ENCODE measurements around the gene SIK2. TPM values are rescaled to one million over a fixed set of nuclear protein-coding genes. Genes with fewer than 3 reads are reported as not detected.

Gene SIK2
- total RNA-seq, 1 experiment from 2014 or later = 13.0 TPM

GRCh38 chr11:111637885-111638284 lies 35.6 kb downstream of the SIK2 start:
- H4K20me1 ChIP-seq (ENCODE audit: insufficient read depth) = no peaks in the 10 kb centered on the region
- ChIA-PET POLR2A (no interaction called here), CTCF (no interaction called here), RAD21 (ENCODE audit: low non-redundant PET in 1 of 2, low total read pairs in 2 of 2, uncharacterized antibody in 2 of 2, unreplicated experiment in 2 of 2) (no interaction called here)
- H3K27ac ChIP-seq (ENCODE audit: low read depth, low read length) = no peak overlapping the region
- TF ChIP-seq MAX (IDR thresholded peaks at IDR 0.05) (no peak), CBX3 (IDR thresholded peaks at IDR 0.05; ENCODE audit: low read depth) (no peak), CTCF (IDR thresholded peaks at IDR 0.05 in 2 of 3, conservative IDR thresholded peaks at IDR 0.05 in 1 of 3; ENCODE audit: borderline replicate concordance in 1 of 3, insufficient read depth in 1 of 3, low read depth in 2 of 3, low read length in 2 of 3) (no peak), ZBTB33 (IDR thresholded peaks at IDR 0.05; ENCODE audit: extremely low read depth, insufficient replicate concordance, low read length) (no peak), ELF1 (IDR thresholded peaks at IDR 0.05; ENCODE audit: borderline replicate concordance, low read depth) (no peak), FOSL1 (IDR thresholded peaks at IDR 0.05; ENCODE audit: low read depth) (no peak), ZFX (IDR thresholded peaks at IDR 0.05) (no peak), JUND (IDR thresholded peaks at IDR 0.05) (no peak), EGR1 (IDR thresholded peaks at IDR 0.05; ENCODE audit: low read depth) (no peak), ATF3 (IDR thresholded peaks at IDR 0.05) (no peak), TCF7L2 (IDR thresholded peaks at IDR 0.05; ENCODE audit: borderline replicate concordance, extremely low read depth, insufficient read depth, insufficient read length) (no peak), POLR2A (IDR thresholded peaks at IDR 0.05; ENCODE audit: borderline replicate concordance, extremely low read depth, insufficient read depth, insufficient read length) (no peak), SRF (IDR thresholded peaks at IDR 0.05; ENCODE audit: low read depth) (no peak), RAD21 (IDR thresholded peaks at IDR 0.05; ENCODE audit: low read depth) (no peak), EZH2phosphoT487 (IDR thresholded peaks at IDR 0.05; ENCODE audit: borderline replicate concordance) (no peak), SIN3A (IDR thresholded peaks at IDR 0.05; ENCODE audit: low read depth) (no peak)
- H3K4me1 ChIP-seq (ENCODE audit: control insufficient read depth in 1 of 2, insufficient read depth in 2 of 2, low read length in 2 of 2) = peaks cover 5 to 29% of the 10 kb centered on the region in 2 experiments; a peak in 3 of 4 replicates
- no peak overlapping the region for H2AFZ ChIP-seq (ENCODE audit: low read depth, low read length, poor library complexity, severe bottlenecking)
- no peaks in the 10 kb centered on the region for H3K9me2 ChIP-seq (ENCODE audit: insufficient read depth)
- DNase-seq (ENCODE audit: low read depth, low spot score) (no peak), ATAC-seq (no peak)
- no peaks in the 10 kb centered on the region for H3K9me3 ChIP-seq (ENCODE audit: control insufficient read depth in 1 of 2, insufficient read depth in 1 of 2, low read depth in 1 of 2, low read length in 2 of 2)
- no peak overlapping the region for H3K9ac ChIP-seq (ENCODE audit: low read length)
- no peak overlapping the region for H3K4me2 ChIP-seq (ENCODE audit: low read length)
- H3K27me3 ChIP-seq (ENCODE audit: insufficient read depth, low read length) = no peaks in the 10 kb centered on the region
- intact Hi-C loops (cut with micrococcal nuclease) = no loop called here
- BruUV-seq (replicated peaks) = no TSS peak
- H3K36me3 ChIP-seq (ENCODE audit: control insufficient read depth in 1 of 2, insufficient read depth in 2 of 2, low read length in 2 of 2) = no peaks in the 10 kb centered on the region
- peaks cover 10% of the 10 kb centered on the region; the same call in 1 of the 2 replicates for H3K79me2 ChIP-seq (ENCODE audit: insufficient read depth, low read length)
- no peak overlapping the region for H3K4me3 ChIP-seq (replicated peaks in 1 of 2; ENCODE audit: low read depth in 1 of 2, low read length in 2 of 2)

Data from HCT116 (cell line).